Tibial artery (tissue), 4 donors: ENCODE measurements around the gene PPP1R15A.
"Not testable (repeated sequence)": the region's sequence is repeated elsewhere in the genome, so short reads cannot be mapped to it uniquely, and the experiment has no call there.

ENCODE experiments used
- DNase-seq, 2 donors: peaks; one replicate each; pipeline ENCODE4 v3.0.0-alpha.2; 2019
- H3K27ac ChIP-seq, 2 donors: fragments of 200-600 bp; sonication (generic) in 1 of 2; 1 replicate in 1 of 2; 2 replicates in 1 of 2; pipeline ENCODE4 v1.5.1; 2018 to 2019; ENCODE audit warnings: mild to moderate bottlenecking in 1 of 2
- H3K27me3 ChIP-seq, 2 donors: fragments of 200-600 bp; sonication (generic) in 1 of 2; one replicate each; pipeline versions ENCODE4 v1.5.1 to v1.6.0; 2016 to 2019
- H3K36me3 ChIP-seq, 3 donors: fragments of 200-600 bp; sonication (generic) in 2 of 3; one replicate each; pipeline ENCODE4 v1.5.1; 2016 to 2019; ENCODE audit warnings: mild to moderate bottlenecking in 2 of 3
- H3K4me1 ChIP-seq, 4 donors: fragments of 200-600 bp; sonication (generic) in 2 of 4; 1 replicate in 3 of 4; 2 replicates in 1 of 4; pipeline ENCODE4 v1.5.1; 2016 to 2019
- H3K4me3 ChIP-seq, 2 donors: fragments of 200-600 bp; sonication (generic) in 1 of 2; 1 replicate in 1 of 2; 2 replicates in 1 of 2; pipeline ENCODE4 v1.5.1; 2018 to 2019; ENCODE audit warnings: mild to moderate bottlenecking in 2 of 2
- H3K9me3 ChIP-seq, 3 donors: fragments of 200-600 bp; sonication (generic) in 1 of 3; one replicate each; pipeline ENCODE4 v1.5.1; 2016 to 2019
- CTCF ChIP-seq, 2 experiments: fragments of 200-600 bp in 1 of 2; fragments of 450-650 bp in 1 of 2; IDR thresholded peaks; one replicate each; pipeline ENCODE4 v1.5.1; 2017 to 2019; ENCODE audit warnings: antibody characterized with exemption in 2 of 2, mild to moderate bottlenecking in 1 of 2, moderate library complexity in 1 of 2
- intact Hi-C: fragments of 100-400 bp; cut with DNase I; formaldehyde crosslinking; loops from one replicate; pipeline ENCODE4 v1.15.0; 2023; ENCODE audit warnings: low total_unique reads

PPP1R15A gene

GRCh38 chr19:48918801-48919247 lies 46.6 kb downstream of the PPP1R15A start:
- TF ChIP-seq CTCF (IDR thresholded peaks at IDR 0.05) = no peak
- Histone ChIP-seq H3K4me1 (no peaks in the 10 kb centered on the region), H3K36me3 (peaks cover 58 to 100% (median 86%) of the 10 kb centered on the region in 3 donors), H3K27ac (no peak overlapping the region), H3K27me3 (no peaks in the 10 kb centered on the region), H3K4me3 (no peak overlapping the region), H3K9me3 (no peaks in the 10 kb centered on the region)
- intact Hi-C loops = no loop called here
- DNase-seq = no peak

- H3K4me1 ChIP-seq, H3K27me3 ChIP-seq, H3K27ac ChIP-seq, DNase-seq, intact Hi-C loops, H3K4me3 ChIP-seq, H3K9me3 ChIP-seq: not testable (repeated sequence)
- H3K36me3 ChIP-seq = peaks cover 53 to 98% (median 82%) of the 10 kb centered on the region in 3 donors
Measured at GRCh38 chr19:48919271-48919670, 47.0 kb downstream of the PPP1R15A start.

- TF ChIP-seq CTCF (IDR thresholded peaks at IDR 0.05) = no peak
- intact Hi-C loops = no loop called here
- Histone ChIP-seq H3K36me3 (peaks cover 37 to 81% (median 65%) of the 10 kb centered on the region in 3 donors), H3K4me3 (no peak overlapping the region), H3K27me3 (no peaks in the 10 kb centered on the region), H3K9me3 (no peaks in the 10 kb centered on the region), H3K27ac (no peak overlapping the region), H3K4me1 (no peaks in the 10 kb centered on the region)
- DNase-seq = no peak
Measured at GRCh38 chr19:48920949-48921348, 48.7 kb downstream of the PPP1R15A start.

- Histone ChIP-seq H3K4me3 (no peak overlapping the region), H3K27me3 (no peaks in the 10 kb centered on the region), H3K27ac (no peak overlapping the region), H3K36me3 (peaks cover 31 to 71% (median 55%) of the 10 kb centered on the region in 3 donors), H3K9me3 (no peaks in the 10 kb centered on the region), H3K4me1 (peaks cover 0 to 3% (median under 1%) of the 10 kb centered on the region in 4 donors)
- no peak for DNase-seq
- intact Hi-C loops = no loop called here
- no peak for TF ChIP-seq CTCF (IDR thresholded peaks at IDR 0.05)
Measured at GRCh38 chr19:48921721-48922500, 49.7 kb downstream of the PPP1R15A start.

GRCh38 chr19:48922548-48923490 lies 50.6 kb downstream of the PPP1R15A start:
- no peak for DNase-seq
- Histone ChIP-seq H3K27ac (no peak overlapping the region), H3K27me3 (no peaks in the 10 kb centered on the region), H3K4me1 (peaks cover 0 to 11% (median 3%) of the 10 kb centered on the region in 4 donors), H3K4me3 (no peak overlapping the region), H3K36me3 (peaks cover 29 to 62% (median 50%) of the 10 kb centered on the region in 3 donors), H3K9me3 (no peaks in the 10 kb centered on the region)
- intact Hi-C loops = no loop called here
- no peak for TF ChIP-seq CTCF (IDR thresholded peaks at IDR 0.05)
